NK-92 (cell line): Measurements from ENCODE around the gene SFXN5.

ENCODE experiments used
- DNase-seq: peaks from one replicate; lab custom pipeline; 2025; ENCODE audit not compliant: unreplicated experiment; lab: John Stamatoyannopoulos, UW

Gene SFXN5

GRCh38 chr2:73021371-73022010, 50.0 kb downstream of the SFXN5 start:
- no peak for DNase-seq

- no peak for DNase-seq
These were observed 50.7 kb downstream of the SFXN5 start for GRCh38 chr2:73020657-73021370.

GRCh38 chr2:73020306-73020656, 51.2 kb downstream of the SFXN5 start:
- no peak for DNase-seq

GRCh38 chr2:73018188-73018825, 53.2 kb downstream of the SFXN5 start:
- DNase-seq, result no peak

- DNase-seq, result no peak
These were observed 57.6 kb downstream of the SFXN5 start for GRCh38 chr2:73013936-73014335.

- no peak for DNase-seq
These were observed 62.2 kb downstream of the SFXN5 start for GRCh38 chr2:73009177-73009839.

GRCh38 chr2:73008766-73009135, 62.8 kb downstream of the SFXN5 start:
- no peak for DNase-seq

- no peak for DNase-seq
These were observed 63.3 kb downstream of the SFXN5 start for GRCh38 chr2:73007991-73008765.

- no peak for DNase-seq
These were observed 64.4 kb downstream of the SFXN5 start for GRCh38 chr2:73006969-73007710.

- no peak for DNase-seq
These were observed 66.5 kb downstream of the SFXN5 start for GRCh38 chr2:73004889-73005596.

GRCh38 chr2:73004466-73004865, 67.0 kb downstream of the SFXN5 start:
- no peak for DNase-seq

- DNase-seq, result no peak
These were observed 68.5 kb downstream of the SFXN5 start for GRCh38 chr2:73003027-73003426.

GRCh38 chr2:73000808-73001570, 70.5 kb downstream of the SFXN5 start:
- no peak for DNase-seq

- DNase-seq, result no peak
These were observed 71.5 kb downstream of the SFXN5 start for GRCh38 chr2:72999729-73000725.

GRCh38 chr2:72998724-72999123, 72.8 kb downstream of the SFXN5 start:
- no peak for DNase-seq

GRCh38 chr2:72998234-72998651, 73.3 kb downstream of the SFXN5 start:
- no peak for DNase-seq

GRCh38 chr2:72996117-72996502, 75.4 kb downstream of the SFXN5 start:
- DNase-seq, result no peak
